Left forelimb (tissue), 1 donor: ENCODE results near the gene FCRL5.
"Not testable (repeated sequence)": the region's sequence is repeated elsewhere in the genome, so short reads cannot be mapped to it uniquely, and the experiment has no call there.

Experiments
- DNase-seq: peaks from one replicate; pipeline ENCODE4 v3.0.0-alpha.2; 2018; ENCODE audit warnings: low spot score

FCRL5 gene

DNA sequence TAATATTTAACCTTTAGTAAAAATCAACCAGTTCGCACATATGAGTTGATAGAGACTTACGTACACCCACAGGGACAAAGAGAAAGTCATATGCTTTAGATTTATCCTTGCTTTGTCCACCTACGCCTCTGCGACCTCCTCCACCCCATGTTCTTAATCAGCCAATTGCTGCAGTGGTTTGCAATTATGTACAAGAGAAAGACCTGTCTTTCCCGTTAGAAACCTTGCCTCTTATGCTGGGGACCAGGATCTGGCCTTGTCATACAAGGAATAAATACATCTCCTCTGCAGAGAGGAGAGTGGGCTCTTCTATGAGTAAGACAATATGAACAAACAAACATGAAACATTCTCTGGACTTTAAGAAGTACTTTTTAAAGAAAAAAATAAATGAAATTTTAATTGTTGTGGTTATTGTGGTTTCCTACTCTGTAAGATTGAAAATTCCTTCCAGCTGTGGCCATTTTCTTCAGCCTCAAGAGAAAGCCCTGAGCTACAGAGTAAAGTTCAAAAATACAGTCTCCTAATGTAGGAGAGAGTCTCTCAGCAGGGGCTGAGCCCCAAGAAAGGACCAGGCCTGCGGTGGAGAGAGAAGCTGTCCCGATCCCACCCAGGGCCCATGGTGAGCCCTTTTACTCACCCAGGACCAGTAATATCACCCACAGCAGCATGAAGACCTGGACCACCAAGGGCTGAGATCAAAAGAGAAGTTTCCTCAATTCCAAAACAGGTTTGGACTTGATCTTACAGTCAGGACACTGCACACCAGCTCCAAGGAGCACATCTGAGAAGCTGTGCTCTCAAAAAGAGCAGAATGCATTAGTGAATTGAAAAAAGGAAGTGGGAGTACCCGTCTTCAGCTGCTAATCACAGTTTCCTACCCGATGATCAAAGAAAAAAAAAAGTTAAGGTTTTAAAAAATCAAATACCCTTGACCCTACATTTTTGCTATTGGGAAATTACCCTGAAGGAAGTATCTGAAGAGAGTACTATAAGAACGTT is at the start of gene FCRL5:
Gene FCRL5 (minus strand): TSS at position 822 of the 1,000 bp plus-strand sequence. CDS start 153 bp downstream, at position 669.
- DNase-seq = no peak

DNA sequence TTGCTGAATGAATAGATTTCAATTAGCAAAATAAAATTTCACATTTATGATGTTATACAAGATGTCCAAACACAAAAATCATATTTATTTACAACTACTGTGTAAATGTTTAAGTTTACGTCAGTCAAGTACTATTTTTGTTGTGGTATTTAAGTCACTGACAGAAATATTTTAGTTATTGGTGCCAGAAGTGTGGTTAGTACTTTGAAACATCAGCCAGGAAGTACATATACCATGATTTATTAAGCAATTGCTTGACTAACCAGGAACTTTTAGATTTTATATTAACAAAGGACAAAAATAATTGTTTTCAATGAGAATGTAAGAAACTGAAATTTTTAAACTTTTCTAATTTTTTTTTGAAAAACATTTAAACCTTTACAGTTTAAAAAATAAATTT is 47.9 kb upstream of the FCRL5 start:
- no peak for DNase-seq

DNA sequence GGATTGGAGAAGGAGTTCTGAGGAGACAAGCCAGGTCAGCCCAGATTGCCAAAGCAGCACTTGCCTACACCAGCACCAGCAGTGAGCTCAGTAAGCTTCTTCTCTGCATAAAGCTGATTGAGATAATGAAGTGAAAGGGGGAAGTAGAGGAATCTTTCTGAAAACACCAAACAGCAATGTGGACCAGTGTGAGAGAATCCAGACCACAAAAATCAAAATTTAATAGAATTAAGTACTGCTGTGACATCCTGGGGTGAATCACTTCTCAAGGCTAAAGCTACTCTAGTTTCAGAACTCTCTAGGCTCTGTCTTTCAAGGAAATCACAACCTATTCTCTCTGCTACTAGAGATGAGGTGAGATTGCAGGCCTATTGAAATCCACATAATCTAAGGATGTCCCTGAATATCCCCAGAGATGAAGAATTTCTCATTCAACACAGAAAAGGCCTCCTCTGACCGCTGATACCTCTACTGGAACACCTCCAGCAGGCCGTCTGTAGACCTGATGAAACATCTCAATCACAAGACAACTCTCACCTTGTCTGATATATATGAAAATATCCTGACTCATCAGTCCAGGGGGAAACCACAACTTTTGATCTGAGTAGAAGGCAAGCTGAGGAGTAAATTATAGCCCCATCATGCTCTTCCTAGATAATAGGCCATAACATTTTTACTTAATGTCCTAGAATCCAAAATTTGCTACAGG is 45.8 kb upstream of the FCRL5 start, which contains the start of gene FCRL4:
Gene FCRL4 (minus strand): TSS at position 127 of the 709 bp plus-strand sequence. CDS start 141 bp downstream, outside the sequence.
- no peak for DNase-seq

DNA sequence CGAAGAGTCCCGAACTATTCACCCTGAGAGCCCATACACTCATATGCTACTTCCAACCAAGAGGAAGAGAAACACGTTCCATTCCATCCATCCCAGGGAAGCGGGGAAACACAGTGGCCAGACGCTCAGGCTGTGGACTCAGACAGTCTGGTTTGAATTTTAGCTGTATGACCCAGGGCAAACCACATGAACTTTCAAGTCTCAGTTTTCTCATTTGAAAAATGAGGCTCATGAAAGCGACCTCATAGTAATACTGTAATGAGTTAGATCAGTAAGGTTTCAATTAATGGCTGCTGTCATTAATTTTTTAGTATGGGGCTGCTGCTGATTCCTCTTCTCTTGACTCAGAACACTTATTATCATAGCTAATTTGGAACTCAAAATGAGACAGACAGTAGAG is 44.1 kb upstream of the FCRL5 start:
- no peak for DNase-seq

DNA sequence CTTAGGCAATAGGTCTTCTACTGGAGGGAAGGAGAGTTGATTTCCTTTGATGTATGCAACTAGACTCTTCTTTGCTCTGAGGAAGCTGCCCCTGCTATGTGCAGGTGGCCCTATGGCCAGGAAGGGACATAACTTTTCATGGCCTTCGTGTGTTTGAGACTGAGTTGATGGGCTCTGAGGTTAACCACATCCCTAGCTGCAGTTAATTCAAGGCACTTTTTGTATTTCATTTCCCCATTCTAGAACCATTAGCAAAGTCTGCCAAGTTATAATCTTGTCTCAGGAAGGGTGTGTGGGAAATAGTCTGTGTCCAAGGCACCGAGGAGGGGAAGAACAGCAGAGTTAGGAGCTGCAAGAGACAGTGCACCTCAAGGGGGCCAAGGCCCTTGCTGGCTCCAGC is 43.0 kb upstream of the FCRL5 start:
- DNase-seq = no peak

DNA sequence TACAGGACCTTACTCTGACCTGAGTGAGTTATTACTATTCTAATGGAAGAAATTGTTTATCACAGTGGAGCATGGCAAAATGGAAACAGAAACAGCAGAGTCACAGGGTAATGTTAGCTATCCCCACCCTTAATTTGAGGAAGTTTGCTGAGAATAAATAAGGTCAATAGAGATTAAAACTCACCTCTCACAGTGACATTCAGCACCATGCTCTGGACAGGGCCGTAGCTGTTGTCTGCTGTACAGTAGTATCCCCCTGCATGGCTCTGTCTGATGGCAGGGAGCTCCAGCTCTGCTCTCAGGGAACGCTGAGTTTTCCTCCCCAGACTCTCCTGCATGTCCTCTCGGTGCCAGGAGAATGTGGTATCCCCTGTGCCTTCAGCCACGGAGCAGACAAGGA is 33.7 kb upstream of the FCRL5 start:
- no peak for DNase-seq

DNA sequence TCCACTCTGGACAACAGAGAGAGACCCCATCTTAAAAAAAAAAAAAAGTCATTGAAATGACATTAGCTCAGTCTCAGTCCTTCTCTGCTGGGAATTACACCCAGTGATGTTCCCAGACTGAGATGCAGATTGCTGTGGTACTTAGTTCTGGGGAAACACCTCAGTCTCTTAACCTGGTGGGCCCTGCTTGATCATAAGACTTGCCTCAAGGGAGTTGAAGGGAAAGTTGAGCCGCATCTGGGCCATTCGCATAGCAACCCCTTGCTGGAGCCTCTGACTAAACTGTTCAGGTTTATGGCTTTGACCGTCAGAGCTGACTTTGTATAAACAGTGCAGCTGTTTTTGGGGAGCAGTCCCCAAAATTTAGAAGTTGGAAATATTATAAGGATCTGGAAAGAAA is 32.2 kb upstream of the FCRL5 start:
- no peak for DNase-seq

DNA sequence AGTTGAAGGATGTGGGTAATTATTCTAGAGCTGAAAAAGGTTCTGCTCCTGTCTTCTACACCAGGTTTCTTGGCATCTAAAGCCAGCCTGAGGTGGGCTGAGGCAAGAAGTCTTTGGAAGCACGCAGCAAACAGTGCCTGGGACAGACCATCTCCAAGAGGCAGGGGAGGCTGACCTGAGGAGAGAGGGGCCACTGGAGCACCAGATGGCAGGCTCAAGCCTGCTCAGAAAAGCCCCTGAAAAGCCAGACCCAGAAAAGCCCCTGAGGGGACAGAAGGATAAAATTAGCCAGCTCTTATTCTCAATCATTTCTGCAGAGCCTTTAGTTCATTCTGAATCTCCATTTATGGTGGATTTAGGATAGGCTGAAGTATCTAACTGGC is 28.5 kb upstream of the FCRL5 start:
- DNase-seq = no peak

DNA sequence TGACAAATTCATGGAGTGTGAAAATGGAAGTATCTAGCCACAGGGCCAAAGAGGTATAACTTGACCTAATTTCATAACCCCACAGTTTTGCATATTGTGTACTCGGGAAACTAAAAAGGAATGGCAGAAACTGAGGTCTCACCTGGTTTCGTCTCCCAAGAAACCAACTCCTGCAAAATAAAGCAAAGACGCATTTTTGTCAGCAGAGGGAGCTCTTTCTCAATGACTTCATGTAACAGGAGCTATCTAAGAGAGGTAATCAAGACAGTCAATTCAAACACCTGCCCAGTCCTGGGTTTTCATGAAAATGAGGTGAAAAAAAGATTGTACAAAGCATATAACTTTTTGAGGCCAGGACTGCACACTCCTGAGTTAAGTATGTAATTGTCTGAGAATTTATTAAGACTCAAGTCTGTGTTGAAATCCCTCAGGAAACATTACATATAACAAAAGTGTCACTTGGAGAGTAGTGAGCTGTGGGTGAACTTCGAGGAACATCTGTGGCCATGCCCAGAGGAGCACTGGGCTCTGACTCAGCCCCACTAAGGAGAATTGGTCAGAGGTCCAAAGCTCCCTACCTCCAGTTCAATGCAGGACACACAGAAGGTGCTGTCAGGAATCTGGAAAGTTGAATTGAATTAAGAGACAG is 28.0 kb upstream of the FCRL5 start:
- no peak for DNase-seq

DNA sequence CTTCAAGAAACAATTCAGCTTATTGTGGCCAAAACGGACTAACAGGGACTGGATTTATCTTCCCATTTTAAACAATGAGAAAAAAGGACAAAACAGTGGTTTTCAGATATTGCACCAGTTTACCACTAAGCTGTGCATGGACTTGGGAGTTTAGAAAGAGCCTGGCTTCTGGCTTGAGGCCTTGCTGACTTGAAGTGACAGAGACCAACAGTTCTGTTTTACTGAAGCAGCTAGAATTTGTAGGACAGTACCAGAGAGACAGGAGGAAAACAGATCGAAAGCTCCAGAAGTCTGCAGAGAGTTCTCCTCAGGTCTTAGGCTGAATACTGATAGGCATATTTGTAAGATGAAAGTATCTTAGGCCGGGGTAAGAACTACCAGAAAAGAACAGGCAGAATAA is 25.1 kb upstream of the FCRL5 start:
- DNase-seq = no peak

DNA sequence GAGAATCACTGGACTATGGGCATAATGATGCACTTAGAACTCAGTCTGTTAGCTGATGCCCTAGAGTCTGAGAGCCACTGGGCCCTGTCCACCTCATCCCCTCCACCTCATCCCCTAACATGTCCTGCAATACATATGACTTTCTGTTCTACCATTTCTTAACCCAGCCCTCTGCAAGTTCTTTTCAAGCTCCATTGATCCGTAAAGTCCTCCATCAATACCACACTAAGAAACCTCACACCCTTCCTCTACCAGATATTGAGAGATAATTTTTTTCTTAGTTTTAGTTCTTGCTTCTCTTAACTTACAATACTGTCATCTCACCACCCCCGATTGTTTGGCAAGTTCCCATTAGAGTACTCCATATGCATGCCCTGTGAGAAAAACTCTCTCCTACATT is 23.4 kb upstream of the FCRL5 start:
- DNase-seq = no peak

DNA sequence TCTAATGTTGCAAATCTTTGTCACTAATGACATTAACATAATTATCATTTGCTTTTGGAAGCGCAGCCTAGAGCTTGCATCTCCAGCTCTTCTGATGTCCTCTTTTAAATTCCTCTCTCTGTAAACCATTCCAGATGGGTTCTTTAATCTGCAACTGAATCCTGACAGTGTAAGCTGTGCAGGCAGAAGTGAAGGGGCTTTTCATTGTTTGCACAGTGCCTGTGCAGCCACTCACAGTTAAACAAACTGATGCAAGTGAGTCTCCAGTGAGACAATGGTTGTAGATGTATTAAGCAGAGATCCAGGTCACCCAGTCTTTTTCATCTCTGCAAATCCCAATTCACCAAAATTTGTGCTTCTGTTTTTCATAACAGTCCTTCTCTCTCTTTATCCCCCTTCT is 22.5 kb upstream of the FCRL5 start:
- no peak for DNase-seq

DNA sequence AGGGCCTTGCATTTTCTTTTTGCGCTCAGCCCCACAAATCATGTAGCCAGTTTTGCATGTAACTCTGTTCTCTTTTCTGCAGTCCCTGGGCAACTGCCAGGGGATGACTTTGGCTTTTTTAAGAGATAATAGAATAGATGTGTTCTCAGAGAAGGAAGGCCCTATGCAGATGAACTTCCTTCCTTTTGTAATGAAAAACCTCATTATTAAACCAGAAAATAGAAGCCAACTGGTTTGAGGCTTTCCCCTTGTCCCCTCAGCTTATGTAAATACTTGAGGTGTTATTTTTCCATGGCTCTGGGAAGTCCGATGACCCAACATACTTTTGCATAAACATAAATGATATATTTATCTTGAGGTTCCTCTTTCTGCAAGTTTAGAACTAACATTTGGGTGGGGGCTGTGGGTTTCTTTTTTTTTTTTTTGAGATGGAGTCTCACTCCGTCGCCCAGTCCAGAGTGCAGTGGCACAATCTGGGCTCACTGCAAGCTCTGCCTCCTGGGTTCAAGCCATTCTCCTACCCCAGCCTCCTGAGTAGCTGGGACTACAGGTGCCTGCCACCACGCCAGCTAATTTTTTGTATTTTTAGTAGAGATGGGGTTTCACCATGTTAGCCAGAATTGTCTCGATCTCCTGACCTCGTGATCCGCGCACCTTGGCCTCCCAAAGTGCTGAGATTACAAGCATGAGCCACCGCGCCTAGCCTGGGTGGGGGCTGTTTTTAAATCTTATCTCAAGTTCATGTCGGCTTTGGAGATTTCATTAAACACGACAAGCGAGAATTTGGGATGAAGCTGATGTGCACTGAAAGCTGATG is 14.4 kb upstream of the FCRL5 start:
- DNase-seq = no peak

DNA sequence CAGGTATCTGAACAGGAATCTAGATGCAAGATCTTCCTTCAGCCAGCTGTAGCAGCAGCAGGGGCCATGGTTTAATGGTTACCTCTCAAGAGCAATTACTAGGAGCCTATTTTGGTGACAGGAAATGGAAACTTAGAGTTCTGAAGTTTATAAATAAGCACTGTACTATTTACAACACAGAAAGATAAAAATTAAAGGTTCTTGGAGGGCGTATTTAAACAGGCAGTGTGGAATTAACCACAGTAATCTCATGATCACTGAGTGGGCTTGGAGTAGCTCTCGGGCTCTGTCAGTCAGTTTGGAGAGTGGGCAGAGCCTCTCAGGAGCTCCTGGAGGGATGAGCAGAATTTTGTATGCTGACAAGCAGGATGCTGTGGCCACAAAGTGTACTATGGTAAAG is 10.2 kb upstream of the FCRL5 start:
- DNase-seq = no peak

DNA sequence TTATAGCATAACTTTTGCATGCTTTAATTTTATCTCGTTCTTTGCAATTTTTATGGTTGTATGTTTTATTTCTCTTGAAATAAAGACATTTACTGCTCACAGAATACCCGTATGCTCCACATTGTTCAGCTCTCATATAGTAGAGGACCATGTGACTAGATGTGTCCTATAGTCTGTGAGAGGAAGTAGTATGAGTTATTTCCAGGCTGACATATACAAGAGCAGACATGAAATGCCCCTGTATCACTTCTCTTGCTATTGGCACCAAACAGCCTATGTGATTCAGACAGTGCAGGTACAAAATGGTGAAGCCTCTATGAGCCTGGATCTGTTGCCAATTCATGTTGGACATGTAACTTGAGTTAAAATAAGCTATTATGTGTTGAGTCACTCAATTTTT is 5.8 kb upstream of the FCRL5 start:
- DNase-seq = no peak

DNA sequence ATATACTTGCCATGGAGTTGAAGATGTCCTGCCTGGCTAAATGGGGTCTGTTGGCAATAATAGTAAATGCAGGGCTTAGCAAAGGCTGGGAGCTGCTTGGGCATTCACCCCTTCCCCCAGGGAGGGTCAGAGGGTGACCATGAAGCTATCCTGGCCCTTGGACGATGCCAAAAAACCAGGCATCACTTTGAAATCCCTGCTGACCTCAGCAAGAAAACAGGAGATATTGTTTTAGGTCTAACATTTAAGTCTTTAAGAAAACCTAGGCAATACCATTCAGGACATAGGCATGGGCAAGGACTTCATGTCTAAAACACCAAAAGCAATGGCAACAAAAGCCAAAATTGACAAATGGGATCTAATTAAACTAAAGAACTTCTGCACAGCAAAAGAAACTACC is 4.2 kb downstream of the FCRL5 start:
- not testable (repeated sequence) for DNase-seq

DNA sequence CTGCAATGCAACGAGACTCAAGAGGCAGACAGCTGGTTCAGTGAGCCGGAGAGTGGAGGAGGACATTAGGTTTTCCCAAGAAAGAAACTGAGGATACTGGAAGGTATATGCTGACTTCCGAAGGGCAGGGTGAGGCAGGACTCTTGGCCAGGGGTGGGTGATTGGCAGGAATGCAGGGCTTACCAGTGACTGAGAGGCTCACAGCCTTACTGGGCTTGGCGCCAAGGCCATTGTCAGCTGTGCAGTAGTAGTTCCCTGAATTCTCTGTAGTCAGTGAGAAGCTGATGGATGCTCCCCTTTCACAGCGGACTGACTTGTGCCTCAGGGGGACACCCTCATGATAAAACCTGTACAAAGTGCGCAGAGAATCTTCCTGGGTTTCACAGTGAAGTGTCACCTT is 9.6 kb downstream of the FCRL5 start:
- no peak for DNase-seq

DNA sequence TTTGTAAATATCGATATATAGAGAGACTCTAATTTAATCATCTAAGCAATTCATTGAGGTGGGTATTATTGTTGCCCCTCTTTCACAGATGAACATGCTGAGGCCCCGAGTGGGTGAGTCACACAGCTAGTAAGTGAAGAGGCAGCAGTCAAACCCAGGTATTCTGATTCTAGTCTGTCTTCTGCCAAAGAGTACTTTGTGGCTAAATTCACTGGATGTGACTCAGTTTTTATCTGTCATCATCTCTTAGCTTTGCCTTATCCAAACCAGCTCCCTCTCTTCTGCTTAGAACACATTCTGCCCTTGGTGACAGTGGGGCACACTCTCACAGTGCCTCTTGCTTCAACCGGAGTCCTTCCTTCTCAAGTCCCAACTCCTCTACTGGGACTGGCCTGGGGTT is 11.5 kb downstream of the FCRL5 start:
- DNase-seq = no peak

DNA sequence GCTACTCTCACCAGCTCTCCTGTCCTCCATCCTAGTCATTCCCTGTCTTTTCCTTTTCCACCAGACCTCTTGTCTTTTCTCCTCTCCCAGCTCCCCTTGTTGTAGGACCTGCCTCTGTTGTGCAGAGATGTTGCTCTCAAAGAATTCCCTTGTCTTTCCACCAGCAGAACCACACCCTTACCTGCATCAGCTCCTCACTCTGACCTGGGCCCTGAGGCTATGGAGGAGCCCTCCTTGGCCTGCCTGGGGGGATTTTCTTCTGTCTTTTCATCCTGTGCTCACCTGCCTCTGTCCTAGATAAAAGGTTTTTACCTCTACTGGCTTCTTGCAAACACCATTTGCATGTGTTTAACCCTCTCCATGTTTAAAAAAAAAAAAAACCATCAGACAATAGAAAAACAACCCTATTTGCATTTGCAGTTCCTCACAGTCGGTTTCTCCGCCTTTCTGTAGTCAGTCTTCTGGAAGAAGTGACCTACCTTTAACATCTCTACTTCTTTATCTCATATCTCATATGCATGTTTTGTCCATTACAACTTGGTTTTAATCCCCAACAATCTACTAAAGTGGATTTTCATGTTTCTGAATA is 12.1 kb downstream of the FCRL5 start:
- DNase-seq = no peak

DNA sequence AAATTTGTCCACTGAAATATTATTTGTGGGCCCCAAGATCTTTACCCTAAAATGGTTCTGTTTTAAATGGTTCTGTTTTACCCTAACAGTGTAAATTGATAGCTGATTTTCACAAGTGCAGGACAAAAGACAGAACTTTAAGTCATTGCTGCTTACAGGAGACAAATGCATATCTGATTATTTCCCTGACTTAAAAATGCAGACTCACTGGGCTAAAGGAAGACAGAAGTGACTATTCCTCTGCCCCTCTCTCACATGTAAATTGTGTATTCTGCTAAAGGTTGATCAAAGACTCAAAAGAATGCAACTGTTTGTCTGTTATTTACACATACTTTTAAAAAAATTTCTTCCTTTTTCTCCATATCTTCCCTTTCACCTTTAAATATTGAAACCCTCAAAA is 12.7 kb downstream of the FCRL5 start:
- DNase-seq = no peak

DNA sequence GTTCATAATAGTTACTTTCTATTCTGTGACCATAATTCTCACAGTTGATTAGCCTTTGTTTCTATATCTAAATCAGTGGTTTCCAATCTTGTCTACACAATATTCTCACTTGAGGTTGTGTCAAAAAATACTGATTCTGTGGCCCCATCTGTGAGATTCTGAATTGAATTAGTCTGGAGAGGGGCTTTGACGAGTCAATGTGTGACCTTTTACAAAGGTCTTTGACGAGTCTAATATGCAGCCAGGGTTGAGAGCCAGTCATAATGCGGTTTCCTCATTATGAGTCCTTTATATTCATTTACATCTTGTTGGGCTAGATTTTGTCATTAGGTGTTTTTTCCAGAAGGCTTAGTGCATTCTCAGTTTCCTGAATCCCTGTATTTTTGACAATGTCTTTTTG is 19.7 kb downstream of the FCRL5 start:
- DNase-seq = no peak
